HepG2 (cell line): Measurements from ENCODE around the gene TECTA. TPM values are rescaled to one million over a fixed set of nuclear protein-coding genes. Genes with fewer than 3 reads are reported as not detected.

ENCODE experiments used
- ATAC-seq: fragments of 200-7000 bp; cut with Tn5 transposase; 3 replicates; pipeline ENCODE4 v1.9.1; 2020; ENCODE audit warnings: mild to moderate bottlenecking, moderate library complexity
- BruUV-seq: library from RNA; stranded (reverse); fragments of 400-500 nt; replicated peaks from 2 replicates; lab custom pipeline; 2021; lab: Mats Ljungman, UMichigan
- CTCF ChIA-PET: fragments of 300-600 bp; formaldehyde crosslinking; extraction: SDS; loops from one replicate; lab custom pipeline; 2021; ENCODE audit warnings: low total read pairs, inconsistent platforms, low intra/inter-chr PET ratio; lab: Yijun Ruan, JAX
- POLR2A ChIA-PET: fragments of 350-600 bp; sonication (Branson Sonifier 250); formaldehyde crosslinking; loops from one replicate; lab custom pipeline; 2020; ENCODE audit warnings: antibody characterized with exemption, inconsistent platforms; lab: Yijun Ruan, JAX
- DNase-seq: peaks from one replicate; pipeline ENCODE4 v3.0.0-alpha.2; 2015; ENCODE audit warnings: low spot score
- FAIRE-seq: peaks from 3 replicates; lab custom pipeline; 2011; peaks lifted over from hg19 to GRCh38; lab: Jason Lieb, UNC
- H2AFZ ChIP-seq: one replicate; pipeline ENCODE4 v1.6.1; 2011; ENCODE audit warnings: low read length, inconsistent platforms
- H3K27ac ChIP-seq: fragments of 300-600 bp; 3 replicates; pipeline ENCODE4 v1.8.0; 2011; ENCODE audit warnings: mixed run types, mild to moderate bottlenecking, mixed read lengths, low read length, inconsistent platforms; ENCODE audit not compliant: insufficient read depth; ENCODE audit errors: extremely low read length
- H3K27me3 ChIP-seq, 2 experiments: fragments of 200-600 bp in 1 of 2; 2 replicates in 1 of 2; 3 replicates in 1 of 2; pipeline versions ENCODE4 v1.6.0 to v1.8.0; 2011; ENCODE audit warnings: low read length in 2 of 2, mild to moderate bottlenecking in 2 of 2, moderate library complexity in 2 of 2, inconsistent platforms in 1 of 2; ENCODE audit not compliant: insufficient read depth in 2 of 2, control insufficient read depth in 1 of 2
- H3K36me3 ChIP-seq, 2 experiments: fragments of 200-600 bp in 1 of 2; replicated peaks in 1 of 2; 2 replicates in 1 of 2; 3 replicates in 1 of 2; pipeline versions ENCODE4 v1.5.1 to v1.8.0; 2011; ENCODE audit warnings: low read length in 2 of 2, inconsistent platforms in 1 of 2; ENCODE audit not compliant: insufficient read depth in 2 of 2, control insufficient read depth in 1 of 2
- H3K4me1 ChIP-seq: 2 replicates; pipeline ENCODE4 v1.5.1; 2012; ENCODE audit warnings: low read length, inconsistent platforms; ENCODE audit not compliant: insufficient read depth
- H3K4me2 ChIP-seq: 2 replicates; pipeline ENCODE4 v1.6.0; 2011; ENCODE audit warnings: low read depth, low read length, inconsistent platforms
- H3K4me3 ChIP-seq, 3 experiments: fragments of 200-600 bp in 1 of 3; sonication (generic), shearing (Covaris generic) in 1 of 3; replicated peaks in 1 of 3; 2 replicates each; pipeline ENCODE4 v1.5.1; 2011 to 2016; ENCODE audit warnings: low read length in 3 of 3, inconsistent platforms in 2 of 3, low read depth in 2 of 3, mild to moderate bottlenecking in 2 of 3, control low read depth in 1 of 3, mixed read lengths in 1 of 3; ENCODE audit not compliant: insufficient read depth in 1 of 3
- H3K79me2 ChIP-seq: one replicate; pipeline ENCODE4 v1.6.1; 2011; ENCODE audit warnings: low read length, inconsistent platforms; ENCODE audit not compliant: insufficient read depth
- H3K9ac ChIP-seq: 2 replicates; pipeline ENCODE4 v1.6.0; 2011; ENCODE audit warnings: mild to moderate bottlenecking, low read depth, low read length, inconsistent platforms; ENCODE audit not compliant: insufficient read depth
- H3K9me3 ChIP-seq: 2 replicates; pipeline ENCODE4 v1.5.1; 2012; ENCODE audit warnings: mild to moderate bottlenecking, low read length
- H4K20me1 ChIP-seq: 2 replicates; pipeline ENCODE4 v1.6.0; 2011; ENCODE audit warnings: inconsistent platforms, mild to moderate bottlenecking, low read length, moderate library complexity; ENCODE audit not compliant: insufficient read depth
- ARNT ChIP-seq: fragments of 450-650 bp; IDR thresholded peaks from 2 replicates; pipeline ENCODE4 v1.6.1; 2017
- CAMTA2 ChIP-seq: sonication (generic); formaldehyde crosslinking; IDR thresholded peaks from 2 replicates; pipeline ENCODE4 v1.4.0; 2020; ENCODE audit warnings: mild to moderate bottlenecking, missing genetic modification reagents, borderline replicate concordance
- CBX2 ChIP-seq, 2 experiments: fragments of 200-600 bp in 1 of 2; sonication (generic); formaldehyde crosslinking in 1 of 2; IDR thresholded peaks; 2 replicates each; pipeline versions ENCODE4 v1.7.0 to v1.8.1; 2018 to 2022; ENCODE audit warnings: low read depth in 2 of 2, low read length in 1 of 2, mild to moderate bottlenecking in 1 of 2, missing genetic modification reagents in 1 of 2
- HINFP ChIP-seq: sonication (generic); formaldehyde crosslinking; IDR thresholded peaks from 2 replicates; pipeline ENCODE4 v1.4.0; 2020; ENCODE audit warnings: low read depth, mild to moderate bottlenecking, missing genetic modification reagents
- PHF5A ChIP-seq: IDR thresholded peaks from one replicate; pipeline ENCODE4 v1.6.1; 2018; ENCODE audit warnings: low read depth, missing genetic modification reagents; ENCODE audit not compliant: unreplicated experiment
- ZFP36 ChIP-seq: fragments of 150-350 bp; IDR thresholded peaks from 2 replicates; pipeline ENCODE4 v1.6.1; 2018; ENCODE audit warnings: borderline replicate concordance, low read length, low read depth; ENCODE audit not compliant: partially characterized antibody
- ZFY ChIP-seq: sonication (generic); formaldehyde crosslinking; IDR thresholded peaks from 2 replicates; pipeline ENCODE4 v1.4.0; 2020; ENCODE audit warnings: missing genetic modification reagents
- ZMYM3 ChIP-seq: sonication (generic); formaldehyde crosslinking; IDR thresholded peaks from 2 replicates; pipeline ENCODE4 v1.5.1; 2020; ENCODE audit warnings: mild to moderate bottlenecking, missing genetic modification reagents
- ZNF589 ChIP-seq: sonication (generic); formaldehyde crosslinking; conservative IDR thresholded peaks from 2 replicates; pipeline ENCODE4 v1.8.0; 2022; ENCODE audit warnings: mild to moderate bottlenecking, moderate library complexity, missing genetic modification reagents
- ZNF644 ChIP-seq: IDR thresholded peaks from 2 replicates; pipeline ENCODE4 v1.6.1; 2016; ENCODE audit warnings: low read depth
- in situ Hi-C: cut with HindIII; loops from 2 replicates; pipeline ENCODE4 v1.10.0; 2017; ENCODE audit warnings: low pct_unique_long_range_greater_than_20kb; ENCODE audit not compliant: extremely low pct_ligation_motif_present
- intact Hi-C: fragments of 100-400 bp; cut with micrococcal nuclease; formaldehyde crosslinking; loops from one replicate; pipeline ENCODE4 v1.10.0; 2022; ENCODE audit not compliant: unreplicated experiment
- polyA plus RNA-seq, 8 experiments: library from polyadenylated mRNA; depleted of rRNA in 3 of 8; stranded (reverse) in 7 of 8; unstranded in 1 of 8; fragments of >200 nt; fragmentation: Illumina TruSeq in 4 of 8; extraction: Trizol in 4 of 8; gene quantifications; 2 replicates each; pipeline versions ENCODE4 v1.2.1 to v1.2.3, GENCODE V29; 2011 to 2016; ENCODE audit warnings: low read depth in 4 of 8, missing spikeins in 1 of 8, mixed read lengths in 1 of 8; ENCODE audit not compliant: insufficient read depth in 1 of 8
- total RNA-seq, 5 experiments: library from RNA; depleted of rRNA; stranded (reverse); fragments of >200 nt; fragmentation: Illumina TruSeq; extraction: Trizol; gene quantifications; 2 replicates each; pipeline ENCODE4 v1.2.3, GENCODE V29; 2016; ENCODE audit warnings: low read depth in 1 of 5

The TECTA gene
- total and polyA plus RNA-seq, 2 of the 13 experiments (the other 11 are each of a cell fraction or from before 2014, with no cell fraction given): 0.04 to 0.17 TPM

DNA sequence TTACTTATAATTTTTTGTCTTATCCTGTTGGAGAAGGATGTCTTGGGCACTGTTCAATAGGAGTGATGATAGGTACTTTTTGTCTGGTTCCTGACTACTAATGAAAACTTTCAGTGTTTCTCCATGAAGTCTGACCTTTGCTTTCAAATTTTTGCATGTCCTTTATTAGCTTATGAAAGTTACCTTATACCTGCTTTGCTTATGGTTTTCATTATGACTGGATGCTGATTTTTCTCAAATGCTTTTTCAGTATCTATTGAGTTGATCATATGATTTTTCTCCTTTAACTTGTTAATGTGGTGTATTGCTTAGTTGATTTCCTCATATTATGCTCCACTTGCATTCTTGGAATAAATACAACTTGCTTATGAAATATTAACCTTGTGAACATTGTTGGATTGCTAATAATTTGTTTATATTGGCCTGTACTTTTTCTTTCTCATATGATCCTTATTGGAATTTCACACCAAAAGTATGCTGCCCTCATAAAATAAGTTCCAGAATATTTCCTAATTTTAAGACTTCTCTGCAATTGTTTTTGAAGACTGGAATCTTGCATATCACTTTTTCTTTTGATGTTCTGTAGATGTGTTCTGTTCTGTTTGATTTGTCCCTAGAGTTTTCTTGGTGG, 106.6 kb downstream of the TECTA start:
- Histone ChIP-seq H3K79me2 (no peaks in the 10 kb centered on the region), H2AFZ (no peak overlapping the region), H3K9ac (no peak overlapping the region), H3K4me1 (no peaks in the 10 kb centered on the region), H4K20me1 (no peaks in the 10 kb centered on the region), H3K4me3 (no peak overlapping the region), H3K9me3 (no peaks in the 10 kb centered on the region), H3K27ac (no peak overlapping the region), H3K36me3 (no peaks in the 10 kb centered on the region), H3K27me3 (no peaks in the 10 kb centered on the region), H3K4me2 (no peak overlapping the region)
- FAIRE-seq: no peak
- no peak for ATAC-seq
- CTCF ChIA-PET: no interaction called here
- TF ChIP-seq ZMYM3 (CRISPR knock-in tag): no peak
- TF ChIP-seq PHF5A (CRISPR knock-in tag): no peak
- no peak for TF ChIP-seq ARNT
- no peak for TF ChIP-seq HINFP (CRISPR knock-in tag)
- no peak for TF ChIP-seq CBX2 (IDR thresholded peaks at IDR 0.05; ENCODE audit: low read depth, low read length)
- no peak for TF ChIP-seq CBX2 (CRISPR knock-in tag; IDR thresholded peaks at IDR 0.05; ENCODE audit: low read depth)
- no peak for TF ChIP-seq ZFY (CRISPR knock-in tag)
- no peak for TF ChIP-seq CAMTA2 (CRISPR knock-in tag)
- TF ChIP-seq ZNF589 (CRISPR knock-in tag): no peak
- no peak for TF ChIP-seq ZNF644
- TF ChIP-seq ZFP36: no peak
- intact Hi-C loops: no loop called here
- in situ Hi-C loops: no loop called here
- no peak for DNase-seq
- POLR2A ChIA-PET: no interaction called here
- no TSS peak for BruUV-seq
